HG03521 (cell line): Measurements from ENCODE around the gene ETNK2.

Experiments used
- ATAC-seq: cut with Tn5 transposase; IDR thresholded peaks from one replicate; pipeline ENCODE4 v1.9.1; 2021; ENCODE audit warnings: mild to moderate bottlenecking, moderate library complexity; ENCODE audit not compliant: unreplicated experiment

ETNK2 gene

DNA sequence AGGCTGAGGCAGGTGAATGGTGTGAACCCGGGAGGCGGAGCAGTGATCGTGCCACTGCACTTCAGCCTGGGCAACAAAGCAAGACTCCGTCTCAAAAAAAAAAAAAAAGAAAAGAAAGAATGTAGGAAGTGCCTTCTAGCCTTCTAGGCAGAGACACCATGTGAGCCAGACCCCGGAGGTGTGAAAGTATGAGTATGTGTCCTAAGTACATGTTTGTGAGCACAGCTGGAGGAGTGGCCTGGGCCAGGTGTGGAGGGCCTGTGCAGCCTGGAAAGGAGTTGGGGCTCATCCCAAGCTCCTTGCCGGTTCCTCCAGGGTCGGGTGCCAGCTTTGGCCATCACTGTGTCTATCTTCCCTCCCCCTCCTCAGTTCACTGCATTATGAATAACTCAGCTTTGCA lies 66.0 kb downstream of the ETNK2 start:
- ATAC-seq, result no peak

DNA sequence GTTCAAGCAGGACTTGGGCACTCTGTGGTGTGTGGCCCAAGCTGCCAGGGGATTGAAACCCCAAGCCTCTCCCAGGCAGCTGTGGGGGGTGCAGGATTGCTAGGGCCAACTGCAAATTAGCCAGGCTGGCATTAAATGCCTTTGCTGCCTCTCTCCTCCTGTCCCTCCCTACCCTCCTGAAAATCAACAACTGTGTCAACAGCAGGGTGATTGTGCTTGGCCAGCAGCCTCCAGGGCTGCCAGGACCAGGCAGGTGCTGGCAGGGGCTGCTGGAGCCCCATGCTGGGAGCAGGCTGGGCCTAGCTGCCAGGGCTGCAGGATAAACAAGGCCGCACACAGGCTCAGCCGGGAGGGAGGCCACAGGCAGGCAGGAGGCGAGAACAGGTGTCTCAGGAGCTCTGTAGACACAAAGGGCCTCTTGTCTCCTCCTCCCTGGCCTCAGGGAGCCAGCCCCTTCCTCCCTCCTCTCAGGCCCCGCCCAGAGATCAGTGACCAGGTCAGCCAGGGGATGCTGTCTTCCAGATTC lies 67.5 kb downstream of the ETNK2 start:
- ATAC-seq, result no peak

DNA sequence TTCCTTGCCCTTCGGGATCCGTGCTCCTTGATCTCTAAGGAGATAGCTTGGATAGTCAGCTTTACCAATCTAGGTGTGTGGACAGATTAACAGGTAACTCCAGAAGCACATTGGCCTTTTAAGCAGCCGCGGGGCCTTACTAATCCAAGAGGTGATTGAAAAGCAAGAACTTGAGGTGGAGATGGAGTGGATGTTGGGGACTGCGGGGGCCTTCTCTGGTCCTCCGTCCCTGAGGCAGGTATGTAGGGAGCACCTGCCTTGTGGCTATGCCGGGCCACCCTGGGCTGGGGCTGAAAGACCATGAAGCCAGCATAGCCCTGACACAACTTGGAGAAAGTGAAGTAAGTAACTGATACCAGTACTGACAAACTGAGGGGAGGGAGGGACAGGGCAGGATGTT lies 68.4 kb downstream of the ETNK2 start:
- no peak for ATAC-seq

DNA sequence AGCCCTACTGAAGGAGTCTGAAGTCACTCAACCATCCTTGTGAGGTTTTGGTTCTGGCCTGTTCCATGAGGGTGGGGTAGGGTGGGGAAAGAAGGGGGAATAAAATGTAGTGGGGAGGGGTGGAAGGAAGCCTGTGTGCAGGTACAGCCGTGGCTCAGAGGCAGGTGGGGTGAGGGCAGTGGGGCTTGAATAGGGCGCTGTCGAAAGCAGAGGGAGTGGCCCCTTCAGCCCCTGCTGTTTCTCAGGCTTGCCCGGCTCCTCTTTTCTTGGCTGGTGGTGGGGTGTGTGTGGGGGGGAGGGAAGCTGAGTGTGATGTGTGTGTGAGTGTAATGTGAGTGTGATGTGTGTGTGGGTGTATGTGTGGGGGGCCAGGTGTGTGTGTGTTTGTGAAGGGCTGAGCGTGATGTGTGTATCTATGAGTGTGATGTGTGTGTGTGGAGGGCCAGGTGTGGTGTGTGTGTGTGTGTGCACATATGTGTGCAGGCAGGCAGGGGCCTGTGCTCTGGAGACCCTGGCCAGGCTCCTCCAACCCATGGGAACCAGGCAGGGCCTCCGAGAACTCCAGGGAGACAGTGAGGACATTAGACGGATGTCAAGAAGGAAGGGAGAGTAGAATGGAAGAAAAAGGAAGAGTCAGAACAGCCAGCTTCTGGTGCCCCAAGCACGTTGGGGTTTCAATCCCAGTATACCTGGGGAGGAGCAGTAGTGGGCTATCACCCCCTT lies 69.9 kb downstream of the ETNK2 start:
- no peak for ATAC-seq

DNA sequence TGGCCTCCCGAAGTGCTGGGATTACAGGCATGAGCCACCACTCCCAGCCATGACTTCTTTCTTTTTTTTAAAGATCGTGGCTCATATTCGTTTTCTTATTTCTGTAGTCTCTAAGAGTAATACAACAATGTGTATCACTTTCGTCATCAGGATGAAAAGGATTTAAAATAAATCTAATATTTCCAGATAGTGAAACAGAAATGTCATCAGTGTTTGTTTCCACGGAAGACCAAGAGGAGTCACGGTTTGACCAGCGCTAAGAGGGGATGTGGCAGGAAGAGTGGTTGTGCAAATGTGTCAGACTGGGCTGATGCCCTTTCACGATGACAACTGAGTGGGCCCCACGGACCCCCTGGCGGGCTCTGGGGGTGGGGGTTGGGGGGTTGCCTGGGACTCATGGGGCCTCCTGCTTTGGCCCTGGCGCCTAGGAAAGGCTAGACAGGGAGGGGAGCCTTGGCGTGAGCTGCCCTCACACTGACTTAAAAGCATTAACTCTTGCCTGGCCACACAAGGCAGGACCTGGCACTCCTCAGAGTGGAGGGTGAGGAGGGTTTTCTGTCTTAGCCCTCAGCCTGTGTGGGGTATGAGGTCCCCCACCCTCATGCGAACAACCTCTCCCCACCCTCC lies 70.6 kb downstream of the ETNK2 start:
- ATAC-seq, result no peak
